Sigmoid colon (tissue), 7 donors: ENCODE measurements around the gene EIF1. TPM values are rescaled to one million over a fixed set of nuclear protein-coding genes. Genes with fewer than 3 reads are reported as not detected.
A peak's percentile ranks its signal among the peaks of the same experiment; 100 is the strongest.
"Not testable (repeated sequence)": the region's sequence is repeated elsewhere in the genome, so short reads cannot be mapped to it uniquely, and the experiment has no call there.

ENCODE experiments used
- DNase-seq: peaks from one replicate; pipeline ENCODE4 v3.0.0-alpha.2; 2019
- H3K27ac ChIP-seq, 4 donors: fragments of 200-600 bp; sonication (generic); one replicate each; pipeline ENCODE4 v1.5.1; 2016 to 2019; ENCODE audit warnings: mild to moderate bottlenecking in 1 of 4
- H3K27me3 ChIP-seq, 3 donors: fragments of 200-600 bp; sonication (generic); one replicate each; pipeline ENCODE4 v1.5.1; 2019; ENCODE audit warnings: mild to moderate bottlenecking in 1 of 3
- H3K36me3 ChIP-seq, 4 donors: fragments of 200-600 bp; sonication (generic); one replicate each; pipeline ENCODE4 v1.5.1; 2016 to 2019
- H3K4me1 ChIP-seq, 4 donors: fragments of 200-600 bp; sonication (generic); one replicate each; pipeline ENCODE4 v1.5.1; 2017 to 2019
- H3K4me3 ChIP-seq, 4 donors: fragments of 200-600 bp; sonication (generic); one replicate each; pipeline ENCODE4 v1.5.1; 2017 to 2019; ENCODE audit warnings: mild to moderate bottlenecking in 2 of 4, moderate library complexity in 1 of 4
- H3K9me3 ChIP-seq, 4 donors: fragments of 200-600 bp in 3 of 4; sonication (generic) in 3 of 4; one replicate each; pipeline versions ENCODE4 v1.5.1 to v1.6.1; 2013 to 2019
- EP300 ChIP-seq, 4 donors: sonication (generic); formaldehyde crosslinking; IDR thresholded peaks; one replicate each; pipeline ENCODE4 v1.6.1; 2017; ENCODE audit warnings: antibody characterized with exemption in 4 of 4
- POLR2A ChIP-seq, 2 donors: fragments of 450-650 bp; IDR thresholded peaks; one replicate each; pipeline ENCODE4 v1.6.1; 2016; ENCODE audit warnings: antibody characterized with exemption in 2 of 2, mild to moderate bottlenecking in 2 of 2, moderate library complexity in 2 of 2
- POLR2AphosphoS5 ChIP-seq, 4 donors: sonication (generic); formaldehyde crosslinking; IDR thresholded peaks; one replicate each; pipeline ENCODE4 v1.6.1; 2017; ENCODE audit warnings: antibody characterized with exemption in 4 of 4
- WGBS, 2 donors: extraction: QIAGEN DNeasy Blood & Tissue Kit; methylation state at CpG; one replicate each; pipeline ENCODE4 v1.1.7; 2013; 5-methylcytosine and 5-hydroxymethylcytosine counted together
- intact Hi-C: fragments of 100-400 bp; cut with DNase I; formaldehyde crosslinking; loops from one replicate; pipeline ENCODE4 v1.15.1; 2023
- polyA plus RNA-seq, 3 donors: library from polyadenylated mRNA; stranded (reverse); fragments of 200-250 nt; gene quantifications; one replicate each; pipeline ENCODE4 v1.2.3, GENCODE V29; 2013
- total RNA-seq, 4 donors: library from RNA; depleted of rRNA; stranded (reverse); fragments of >200 nt; gene quantifications; one replicate each; pipeline ENCODE4 v1.1.0, GENCODE V29; 2016
- TF ChIP-seq, protein P1 (sequence below), 4 experiments: fragments of 450-650 bp in 3 of 4; fragments of 200-600 bp in 1 of 4; IDR thresholded peaks; one replicate each; pipeline ENCODE4 v1.5.1; 2016 to 2019; ENCODE audit warnings: antibody characterized with exemption in 4 of 4, mild to moderate bottlenecking in 3 of 4, moderate library complexity in 2 of 4
- donor health status: healthy with polysubstance abuse.
- donor health status: Bipolar disorder and iron deficiency.
- donor health status: healthy.

EIF1 gene
- total RNA-seq, result 100 to 1,000 TPM; 246 to 572 (median 430) TPM
- 100 to 1,000 TPM; 384 to 515 (median 507) TPM for polyA plus RNA-seq

- Histone ChIP-seq H3K27ac (peak within 1 kb of the TSS; percentile 99 to 100 (median 99)), H3K4me1 (peaks cover 0 to 31% (median 26%) of the 10 kb centered on the region in 4 donors), H3K27me3 (no peaks in the 10 kb centered on the region), H3K4me3 (peak within 1 kb of the TSS; percentile 83 to 99 (median 87)), H3K36me3 (peaks cover 41 to 45% (median 43%) of the 10 kb centered on the region in 4 donors), H3K9me3 (no peaks in the 10 kb centered on the region)
- TF ChIP-seq EP300 (IDR thresholded peaks at IDR 0.05) (peak in 1 of 4 donors; percentile 86), POLR2AphosphoS5 (IDR thresholded peaks at IDR 0.05) (peak; percentile 96 to 99 (median 98)), POLR2A (IDR thresholded peaks at IDR 0.05) (peak; percentile 100)
- TF ChIP-seq, protein P1, sequence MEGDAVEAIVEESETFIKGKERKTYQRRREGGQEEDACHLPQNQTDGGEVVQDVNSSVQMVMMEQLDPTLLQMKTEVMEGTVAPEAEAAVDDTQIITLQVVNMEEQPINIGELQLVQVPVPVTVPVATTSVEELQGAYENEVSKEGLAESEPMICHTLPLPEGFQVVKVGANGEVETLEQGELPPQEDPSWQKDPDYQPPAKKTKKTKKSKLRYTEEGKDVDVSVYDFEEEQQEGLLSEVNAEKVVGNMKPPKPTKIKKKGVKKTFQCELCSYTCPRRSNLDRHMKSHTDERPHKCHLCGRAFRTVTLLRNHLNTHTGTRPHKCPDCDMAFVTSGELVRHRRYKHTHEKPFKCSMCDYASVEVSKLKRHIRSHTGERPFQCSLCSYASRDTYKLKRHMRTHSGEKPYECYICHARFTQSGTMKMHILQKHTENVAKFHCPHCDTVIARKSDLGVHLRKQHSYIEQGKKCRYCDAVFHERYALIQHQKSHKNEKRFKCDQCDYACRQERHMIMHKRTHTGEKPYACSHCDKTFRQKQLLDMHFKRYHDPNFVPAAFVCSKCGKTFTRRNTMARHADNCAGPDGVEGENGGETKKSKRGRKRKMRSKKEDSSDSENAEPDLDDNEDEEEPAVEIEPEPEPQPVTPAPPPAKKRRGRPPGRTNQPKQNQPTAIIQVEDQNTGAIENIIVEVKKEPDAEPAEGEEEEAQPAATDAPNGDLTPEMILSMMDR (IDR thresholded peaks at IDR 0.05), result no peak
- intact Hi-C loops, result loop anchor here (2.0 kb wide), 1 partner anchor 22 kb away; no protein-coding TSS in a partner anchor
- 0% methylated on average over 81 of the region's 81 CpGs for WGBS, 2 donors
- DNase-seq, result peak; percentile 100
Measured at GRCh38 chr17:41688641-41689496, at the start of gene EIF1. EIF1 (plus strand) TSS chr17:41688885; CDS start chr17:41689039, 154 bp downstream.

DNA sequence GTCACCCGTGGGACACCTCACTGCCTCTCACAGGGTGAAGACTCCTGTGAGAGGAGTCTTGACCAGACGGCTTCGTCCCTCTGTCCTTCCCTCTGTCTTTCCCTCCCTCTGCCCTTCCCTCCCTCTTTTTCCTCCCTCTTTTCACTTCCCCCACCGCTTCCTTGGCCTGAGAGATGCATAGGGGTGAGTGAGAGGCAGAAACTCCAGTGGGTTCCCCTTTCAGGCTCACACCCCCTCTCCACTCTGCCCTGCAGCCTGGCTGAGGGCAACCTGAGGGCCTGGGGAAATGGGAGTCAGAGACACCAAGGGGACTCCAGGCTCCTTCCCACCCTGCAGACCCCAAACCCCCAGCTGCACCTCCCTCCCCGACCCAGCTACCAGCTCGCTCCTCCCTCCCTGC, 49.7 kb upstream of the EIF1 start:
- no peak for DNase-seq
- Histone ChIP-seq H3K4me1 (peaks cover 0 to 11% (median 10%) of the 10 kb centered on the region in 4 donors), H3K27ac (no peak overlapping the region), H3K9me3 (no peaks in the 10 kb centered on the region), H3K27me3 (no peaks in the 10 kb centered on the region), H3K4me3 (no peak overlapping the region), H3K36me3 (no peaks in the 10 kb centered on the region)
- TF ChIP-seq EP300 (IDR thresholded peaks at IDR 0.05) (no peak), POLR2A (IDR thresholded peaks at IDR 0.05) (no peak), POLR2AphosphoS5 (IDR thresholded peaks at IDR 0.05) (no peak)
- TF ChIP-seq, protein P1 (IDR thresholded peaks at IDR 0.05), result no peak
- 83 to 91% methylated on average over 6 of the region's 6 CpGs for WGBS, 2 donors
- intact Hi-C loops, result no loop called here

DNA sequence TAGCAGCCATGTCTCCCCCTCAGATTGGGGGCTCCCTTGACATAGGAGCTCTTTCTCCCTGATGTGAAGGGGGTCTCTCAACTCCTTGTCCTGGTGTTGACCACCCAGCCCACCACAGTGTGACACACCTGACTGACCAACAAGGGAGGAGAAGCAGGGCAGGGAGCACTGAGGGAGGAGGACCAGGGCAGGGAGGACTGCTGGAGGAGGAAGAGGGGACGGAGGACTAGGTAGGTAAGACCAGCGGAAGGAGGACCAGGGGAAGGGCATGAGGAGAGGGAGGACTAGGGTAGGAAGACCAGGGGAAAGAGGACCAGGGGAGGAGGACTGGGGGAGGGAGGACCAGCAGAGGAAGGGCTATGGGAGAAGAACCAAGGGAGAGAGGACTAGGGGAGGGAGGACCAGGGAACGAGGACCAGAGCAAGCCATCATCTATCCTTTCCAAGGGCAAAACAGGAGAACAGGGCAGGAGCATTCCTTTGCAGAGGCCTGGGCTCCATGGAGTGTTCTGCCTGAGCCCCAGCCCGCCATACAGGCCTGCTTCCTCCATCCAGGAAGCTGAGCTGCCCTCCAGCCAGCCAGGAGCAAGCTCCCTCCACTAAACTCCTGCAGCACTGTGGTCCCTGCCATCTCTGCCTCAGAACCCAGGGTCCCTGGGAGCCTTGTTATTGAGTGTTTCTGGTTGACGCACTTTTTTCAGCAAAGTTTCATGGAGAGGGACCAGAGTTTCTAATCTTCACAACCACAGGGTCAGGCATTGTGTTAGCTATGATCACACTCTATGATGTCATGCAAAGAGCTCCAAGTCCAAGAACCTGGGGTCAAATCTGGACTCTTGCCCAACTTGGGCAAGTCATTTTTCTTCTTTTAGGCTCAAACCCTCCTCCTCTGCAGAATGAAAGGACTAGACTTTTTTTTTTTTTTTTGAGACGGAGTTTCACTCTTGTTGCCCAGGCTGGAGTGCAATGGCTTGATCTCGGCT, 48.9 kb upstream of the EIF1 start:
- TF ChIP-seq POLR2AphosphoS5 (IDR thresholded peaks at IDR 0.05), result no peak
- no peak for TF ChIP-seq POLR2A (IDR thresholded peaks at IDR 0.05)
- TF ChIP-seq, protein P1 (IDR thresholded peaks at IDR 0.05), result no peak
- no peak for TF ChIP-seq EP300 (IDR thresholded peaks at IDR 0.05)
- Histone ChIP-seq H3K36me3 (no peaks in the 10 kb centered on the region), H3K4me1 (peaks cover 0 to 10% (median 9%) of the 10 kb centered on the region in 4 donors), H3K4me3 (no peak overlapping the region), H3K27ac (no peak overlapping the region), H3K9me3 (no peaks in the 10 kb centered on the region), H3K27me3 (no peaks in the 10 kb centered on the region)
- intact Hi-C loops, result no loop called here
- WGBS, 2 donors, result 92 to 95% methylated on average over 7 of the region's 7 CpGs
- DNase-seq, result no peak

- H3K4me1 ChIP-seq, intact Hi-C loops, H3K27me3 ChIP-seq, DNase-seq, H3K27ac ChIP-seq, H3K9me3 ChIP-seq, H3K4me3 ChIP-seq, H3K36me3 ChIP-seq: not testable (repeated sequence)
- 91 to 94% methylated on average over 5 of the region's 5 CpGs for WGBS, 2 donors
Measured at GRCh38 chr17:41640596-41640995, 48.1 kb upstream of the EIF1 start.
